ENCODE measurements around the gene IGFL2. TPM values are rescaled to one million over a fixed set of nuclear protein-coding genes. Genes with fewer than 3 reads are reported as not detected.

Gene IGFL2
- total RNA-seq, 2 donors from 2014 or later = not detected

DNA sequence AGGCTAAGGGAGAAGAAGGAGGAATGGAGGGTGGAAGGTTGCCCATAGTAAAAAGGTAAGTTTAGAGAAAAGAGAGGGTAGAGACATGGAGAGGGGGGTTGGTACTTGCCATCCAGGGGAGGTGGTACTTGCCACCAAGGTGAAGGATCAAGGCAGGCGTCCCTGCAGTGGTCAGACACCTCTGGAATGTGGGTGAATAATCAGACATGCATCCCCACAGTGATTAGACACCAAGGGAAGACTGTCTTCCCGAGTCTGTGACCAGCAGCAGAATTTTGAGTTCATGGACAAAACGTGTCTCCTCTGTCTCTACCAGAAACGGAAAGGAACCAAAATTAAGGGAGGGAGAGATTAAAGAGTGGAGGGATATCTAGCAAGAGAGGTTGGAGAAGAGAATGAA, 54.4 kb downstream of the IGFL2 start:
- H3K36me3 ChIP-seq (replicated peaks in 1 of 2; ENCODE audit: insufficient read depth in 1 of 2, low read depth in 2 of 2) = no peaks in the 10 kb centered on the region
- WGBS, 2 donors = 39 to 48% methylated on average over 4 of the region's 4 CpGs
- DNase-seq = no peak

DNA sequence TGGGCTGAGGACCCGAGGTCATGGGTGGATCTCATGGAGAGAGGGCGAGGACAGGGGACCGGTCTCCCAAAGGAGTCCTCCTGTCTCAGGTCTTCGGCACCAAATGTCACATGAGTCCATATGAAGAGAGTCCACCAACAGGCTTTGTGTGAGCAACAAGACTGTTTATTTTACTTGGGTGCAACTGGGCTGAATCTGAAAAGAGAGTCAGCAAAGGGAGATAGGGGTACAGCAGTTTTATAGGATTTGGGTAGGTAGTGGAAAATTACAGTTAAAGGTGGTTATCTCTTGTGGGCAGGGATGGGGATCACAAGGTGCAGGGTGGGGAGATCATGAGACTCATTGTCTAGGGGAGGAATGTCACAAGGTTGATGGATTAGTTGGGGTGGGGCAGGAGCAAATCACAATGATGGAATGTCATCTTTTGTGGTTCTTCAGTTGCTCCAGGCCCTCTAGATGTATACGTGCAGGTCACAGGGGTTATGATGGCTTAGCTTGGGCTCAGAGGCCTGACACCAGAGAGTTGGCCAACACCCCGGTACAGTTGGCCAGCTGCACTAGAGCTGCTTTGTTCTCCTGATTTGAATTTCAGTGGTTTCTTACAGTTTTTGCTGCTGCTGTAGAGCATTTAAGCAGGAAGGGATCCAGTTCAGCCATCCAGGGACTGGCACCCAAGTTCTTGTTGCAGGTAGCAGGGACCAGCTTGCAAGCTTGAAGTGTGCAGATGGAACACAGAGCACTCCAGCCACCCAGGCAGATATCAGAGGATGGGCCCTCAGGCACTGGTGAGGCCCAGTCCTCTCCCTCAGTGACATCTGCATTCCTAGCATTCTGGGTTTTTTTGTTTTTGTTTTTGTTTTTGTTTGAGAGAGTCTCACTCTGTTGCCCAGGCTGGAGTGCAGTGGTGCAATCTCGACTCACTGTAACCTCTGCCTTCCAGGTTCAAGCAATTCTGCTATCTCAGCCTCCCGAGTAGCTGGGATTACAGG, 55.1 kb downstream of the IGFL2 start:
- H3K4me3 ChIP-seq = no peak overlapping the region
- H3K27me3 ChIP-seq = no peaks in the 10 kb centered on the region
- 78 to 81% methylated on average over 8 of the region's 8 CpGs for WGBS, 2 donors
- no peak overlapping the region for H3K27ac ChIP-seq
- no peaks in the 10 kb centered on the region for H3K36me3 ChIP-seq (replicated peaks in 1 of 2; ENCODE audit: insufficient read depth in 1 of 2, low read depth in 2 of 2)
- DNase-seq (no peak), ATAC-seq (no peak)
- H3K4me1 ChIP-seq = no peaks in the 10 kb centered on the region
- intact Hi-C loops (cut with DNase I) = no loop called here
- H3K9me3 ChIP-seq = no peaks in the 10 kb centered on the region
- TF ChIP-seq, protein P1, sequence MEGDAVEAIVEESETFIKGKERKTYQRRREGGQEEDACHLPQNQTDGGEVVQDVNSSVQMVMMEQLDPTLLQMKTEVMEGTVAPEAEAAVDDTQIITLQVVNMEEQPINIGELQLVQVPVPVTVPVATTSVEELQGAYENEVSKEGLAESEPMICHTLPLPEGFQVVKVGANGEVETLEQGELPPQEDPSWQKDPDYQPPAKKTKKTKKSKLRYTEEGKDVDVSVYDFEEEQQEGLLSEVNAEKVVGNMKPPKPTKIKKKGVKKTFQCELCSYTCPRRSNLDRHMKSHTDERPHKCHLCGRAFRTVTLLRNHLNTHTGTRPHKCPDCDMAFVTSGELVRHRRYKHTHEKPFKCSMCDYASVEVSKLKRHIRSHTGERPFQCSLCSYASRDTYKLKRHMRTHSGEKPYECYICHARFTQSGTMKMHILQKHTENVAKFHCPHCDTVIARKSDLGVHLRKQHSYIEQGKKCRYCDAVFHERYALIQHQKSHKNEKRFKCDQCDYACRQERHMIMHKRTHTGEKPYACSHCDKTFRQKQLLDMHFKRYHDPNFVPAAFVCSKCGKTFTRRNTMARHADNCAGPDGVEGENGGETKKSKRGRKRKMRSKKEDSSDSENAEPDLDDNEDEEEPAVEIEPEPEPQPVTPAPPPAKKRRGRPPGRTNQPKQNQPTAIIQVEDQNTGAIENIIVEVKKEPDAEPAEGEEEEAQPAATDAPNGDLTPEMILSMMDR (IDR thresholded peaks at IDR 0.05) = no peak
- TF ChIP-seq POLR2A (IDR thresholded peaks at IDR 0.05) = no peak

More for the DNA sequence above, 54.4 kb downstream of the IGFL2 start:
- H3K9me3 ChIP-seq = no peaks in the 10 kb centered on the region
- no peak for ATAC-seq
- no peaks in the 10 kb centered on the region for H3K4me1 ChIP-seq
- no peaks in the 10 kb centered on the region for H3K27me3 ChIP-seq
- no peak overlapping the region for H3K27ac ChIP-seq
- TF ChIP-seq POLR2A (IDR thresholded peaks at IDR 0.05) = no peak
- TF ChIP-seq, protein P1 (IDR thresholded peaks at IDR 0.05) = no peak
- intact Hi-C loops (cut with DNase I) = no loop called here
- H3K4me3 ChIP-seq = no peak overlapping the region

- WGBS, 2 donors = 77 to 83% methylated on average over 4 to 5 of the region's 5 CpGs
- Histone ChIP-seq H3K27me3 (no peaks in the 10 kb centered on the region), H3K4me3 (no peak overlapping the region), H3K4me1 (no peaks in the 10 kb centered on the region), H3K9me3 (no peaks in the 10 kb centered on the region), H3K36me3 (replicated peaks in 1 of 2; ENCODE audit: insufficient read depth in 1 of 2, low read depth in 2 of 2) (no peaks in the 10 kb centered on the region), H3K27ac (no peak overlapping the region)
- intact Hi-C loops (cut with DNase I) = no loop called here
- ATAC-seq = no peak
- no peak for DNase-seq
- no peak for TF ChIP-seq POLR2A (IDR thresholded peaks at IDR 0.05)
- TF ChIP-seq, protein P1 (IDR thresholded peaks at IDR 0.05) = no peak
These were observed 56.0 kb downstream of the IGFL2 start for GRCh38 chr19:46204008-46204407.

- no peaks in the 10 kb centered on the region for H3K27me3 ChIP-seq
- peaks cover under 1% of the 10 kb centered on the region for H3K4me1 ChIP-seq
- 52 to 57% methylated on average over 6 of the region's 6 CpGs for WGBS, 2 donors
- no peaks in the 10 kb centered on the region for H3K9me3 ChIP-seq
- TF ChIP-seq, protein P1 (IDR thresholded peaks at IDR 0.05) = no peak
- no peak for TF ChIP-seq POLR2A (IDR thresholded peaks at IDR 0.05)
- ATAC-seq (no peak), DNase-seq (no peak)
- no peak overlapping the region for H3K4me3 ChIP-seq
- intact Hi-C loops (cut with DNase I) = no loop called here
- no peak overlapping the region for H3K27ac ChIP-seq
- no peaks in the 10 kb centered on the region for H3K36me3 ChIP-seq (replicated peaks in 1 of 2; ENCODE audit: insufficient read depth in 1 of 2, low read depth in 2 of 2)
These were observed 57.3 kb downstream of the IGFL2 start for GRCh38 chr19:46205183-46205984.
